ENCODE results near the gene EBF3. TPM values are rescaled to one million over a fixed set of nuclear protein-coding genes. Genes with fewer than 3 reads are reported as not detected.

EBF3 gene
- total RNA-seq, 6 experiments from 2014 or later, result 0.12 TPM; not detected in 5

GRCh38 chr10:129833994-129834739, 129.9 kb downstream of the EBF3 start:
- Histone ChIP-seq H3K9me3 (no peaks in the 10 kb centered on the region), H3K27me3 (no peaks in the 10 kb centered on the region), H3K27ac (no peak overlapping the region), H3K36me3 (no peaks in the 10 kb centered on the region), H3K4me1 (no peaks in the 10 kb centered on the region), H3K4me3 (no peak overlapping the region)
- 85% methylated on average over 9 of the region's 15 CpGs for WGBS (ENCODE audit: insufficient coverage, low coverage, low lambda C conversion rate, missing lambda C conversion rate)
- ATAC-seq (no peak), DNase-seq (no peak)
- intact Hi-C loops (cut with DNase I), result no loop called here
- TF ChIP-seq CTCF (IDR thresholded peaks at IDR 0.05) (no peak), POLR2A (IDR thresholded peaks at IDR 0.05) (no peak)

GRCh38 chr10:129833468-129833950, 130.6 kb downstream of the EBF3 start:
- H3K27me3 ChIP-seq, result no peaks in the 10 kb centered on the region
- H3K4me3 ChIP-seq, result no peak overlapping the region
- whole genome bisulfite sequencing (ENCODE audit: insufficient coverage, low coverage, low lambda C conversion rate, missing lambda C conversion rate), result 97% methylated on average over 11 of the region's 12 CpGs
- no peak overlapping the region for H3K27ac ChIP-seq
- DNase-seq (no peak), ATAC-seq (no peak)
- intact Hi-C loops (cut with DNase I), result no loop called here
- no peaks in the 10 kb centered on the region for H3K9me3 ChIP-seq
- H3K4me1 ChIP-seq, result no peaks in the 10 kb centered on the region
- TF ChIP-seq POLR2A (IDR thresholded peaks at IDR 0.05) (no peak), CTCF (IDR thresholded peaks at IDR 0.05) (no peak)
- no peaks in the 10 kb centered on the region for H3K36me3 ChIP-seq

GRCh38 chr10:129832573-129833467, 131.3 kb downstream of the EBF3 start:
- no peak overlapping the region for H3K4me3 ChIP-seq
- no peaks in the 10 kb centered on the region for H3K27me3 ChIP-seq
- no peak for ATAC-seq
- TF ChIP-seq POLR2A (IDR thresholded peaks at IDR 0.05), result no peak
- TF ChIP-seq CTCF (IDR thresholded peaks at IDR 0.05), result no peak
- no peak overlapping the region for H3K27ac ChIP-seq
- 91% methylated on average over 6 of the region's 22 CpGs for whole genome bisulfite sequencing (ENCODE audit: insufficient coverage, low coverage, low lambda C conversion rate, missing lambda C conversion rate)
- no peaks in the 10 kb centered on the region for H3K9me3 ChIP-seq
- H3K36me3 ChIP-seq, result no peaks in the 10 kb centered on the region
- H3K4me1 ChIP-seq, result no peaks in the 10 kb centered on the region
- intact Hi-C loops (cut with DNase I), result no loop called here
- no peak for DNase-seq

GRCh38 chr10:129831150-129831549, 132.9 kb downstream of the EBF3 start:
- DNase-seq, result no peak
- ATAC-seq, result no peak
- Histone ChIP-seq H3K36me3 (no peaks in the 10 kb centered on the region), H3K27me3 (no peaks in the 10 kb centered on the region), H3K9me3 (no peaks in the 10 kb centered on the region), H3K4me1 (no peaks in the 10 kb centered on the region), H3K4me3 (no peak overlapping the region), H3K27ac (no peak overlapping the region)
- 91% methylated on average over 4 of the region's 8 CpGs for WGBS (ENCODE audit: insufficient coverage, low coverage, low lambda C conversion rate, missing lambda C conversion rate)
- TF ChIP-seq POLR2A (IDR thresholded peaks at IDR 0.05) (no peak), CTCF (IDR thresholded peaks at IDR 0.05) (no peak)
- intact Hi-C loops (cut with DNase I), result no loop called here
